Measurements from ENCODE around the gene TRAF2.
"Not testable (repeated sequence)": the region's sequence is repeated elsewhere in the genome, so short reads cannot be mapped to it uniquely, and the experiment has no call there.

The TRAF2 gene

GRCh38 chr9:136885950-136886578, at the start of gene TRAF2:
TSS of gene TRAF2 (plus strand) at chr9:136886516. CDS start at chr9:136898741, 12,225 bp downstream.
- DNase-seq (ENCODE audit: low spot score): peak; percentile 99

GRCh38 chr9:136837146-136837855, 49.0 kb upstream of the TRAF2 start:
- DNase-seq (ENCODE audit: low spot score): no peak

- DNase-seq (ENCODE audit: low spot score): not testable (repeated sequence)
Observed at GRCh38 chr9:136837856-136838277, 48.4 kb upstream of the TRAF2 start.

- no peak for DNase-seq (ENCODE audit: low spot score)
Observed at GRCh38 chr9:136838314-136839228, 47.7 kb upstream of the TRAF2 start.

GRCh38 chr9:136839229-136840139, 46.8 kb upstream of the TRAF2 start:
- DNase-seq (ENCODE audit: low spot score): no peak

- no peak for DNase-seq (ENCODE audit: low spot score)
Observed at GRCh38 chr9:136840140-136840876, 46.0 kb upstream of the TRAF2 start.

- DNase-seq (ENCODE audit: low spot score): no peak
Observed at GRCh38 chr9:136840877-136841645, 45.3 kb upstream of the TRAF2 start.

GRCh38 chr9:136841646-136842379, 44.5 kb upstream of the TRAF2 start:
- DNase-seq (ENCODE audit: low spot score): not testable (repeated sequence)

GRCh38 chr9:136842380-136842948, 43.9 kb upstream of the TRAF2 start, which contains the start of gene AJM1:
TSS of gene AJM1 (plus strand) at chr9:136842478. CDS start at chr9:136844415, 1,937 bp downstream.
- DNase-seq (ENCODE audit: low spot score): peak; percentile 79

- DNase-seq (ENCODE audit: low spot score): not testable (repeated sequence)
Observed at GRCh38 chr9:136843159-136843800, 43.0 kb upstream of the TRAF2 start.

- DNase-seq (ENCODE audit: low spot score): peak; percentile 59
Observed at GRCh38 chr9:136843801-136844740, 42.2 kb upstream of the TRAF2 start.

GRCh38 chr9:136844761-136845464, 41.4 kb upstream of the TRAF2 start:
- no peak for DNase-seq (ENCODE audit: low spot score)

GRCh38 chr9:136845465-136846260, 40.7 kb upstream of the TRAF2 start:
- DNase-seq (ENCODE audit: low spot score): no peak

- no peak for DNase-seq (ENCODE audit: low spot score)
Observed at GRCh38 chr9:136846376-136847087, 39.8 kb upstream of the TRAF2 start.
